ENCODE results near the gene GTPBP6.

GTPBP6 gene

DNA sequence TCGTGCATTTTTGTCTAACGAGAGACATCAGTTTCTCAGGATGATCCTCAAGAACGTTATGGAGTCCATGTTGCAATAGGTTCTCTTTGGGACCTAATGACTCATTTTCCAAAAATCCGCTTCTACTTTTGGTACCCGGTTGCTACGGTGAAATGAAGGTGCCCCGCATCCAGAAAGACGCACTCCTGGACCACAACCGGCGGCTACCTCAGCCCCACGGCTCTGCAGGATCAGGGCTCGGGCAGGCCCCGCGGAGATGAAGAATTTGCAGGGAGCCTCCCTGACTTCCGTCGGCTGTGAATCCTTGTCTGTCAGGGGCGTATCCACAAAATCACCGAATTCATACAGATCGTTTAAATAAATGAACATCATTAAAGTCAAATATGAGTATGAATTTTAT lies 15.6 kb downstream of the GTPBP6 start:
- Mint-ChIP-seq H3K4me3 (no peak overlapping the region), H3K27ac (no peak overlapping the region), H3K4me1 (no peaks in the 10 kb centered on the region), H3K27me3 (ENCODE audit: low read depth) (no peaks in the 10 kb centered on the region), H3K36me3 (ENCODE audit: low read depth) (peaks cover 70% of the 10 kb centered on the region), H3K9me3 (no peaks in the 10 kb centered on the region)
- TF ChIP-seq, protein P1, sequence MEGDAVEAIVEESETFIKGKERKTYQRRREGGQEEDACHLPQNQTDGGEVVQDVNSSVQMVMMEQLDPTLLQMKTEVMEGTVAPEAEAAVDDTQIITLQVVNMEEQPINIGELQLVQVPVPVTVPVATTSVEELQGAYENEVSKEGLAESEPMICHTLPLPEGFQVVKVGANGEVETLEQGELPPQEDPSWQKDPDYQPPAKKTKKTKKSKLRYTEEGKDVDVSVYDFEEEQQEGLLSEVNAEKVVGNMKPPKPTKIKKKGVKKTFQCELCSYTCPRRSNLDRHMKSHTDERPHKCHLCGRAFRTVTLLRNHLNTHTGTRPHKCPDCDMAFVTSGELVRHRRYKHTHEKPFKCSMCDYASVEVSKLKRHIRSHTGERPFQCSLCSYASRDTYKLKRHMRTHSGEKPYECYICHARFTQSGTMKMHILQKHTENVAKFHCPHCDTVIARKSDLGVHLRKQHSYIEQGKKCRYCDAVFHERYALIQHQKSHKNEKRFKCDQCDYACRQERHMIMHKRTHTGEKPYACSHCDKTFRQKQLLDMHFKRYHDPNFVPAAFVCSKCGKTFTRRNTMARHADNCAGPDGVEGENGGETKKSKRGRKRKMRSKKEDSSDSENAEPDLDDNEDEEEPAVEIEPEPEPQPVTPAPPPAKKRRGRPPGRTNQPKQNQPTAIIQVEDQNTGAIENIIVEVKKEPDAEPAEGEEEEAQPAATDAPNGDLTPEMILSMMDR (IDR thresholded peaks at IDR 0.05; ENCODE audit: unreplicated experiment in 3 of 3): no peak

DNA sequence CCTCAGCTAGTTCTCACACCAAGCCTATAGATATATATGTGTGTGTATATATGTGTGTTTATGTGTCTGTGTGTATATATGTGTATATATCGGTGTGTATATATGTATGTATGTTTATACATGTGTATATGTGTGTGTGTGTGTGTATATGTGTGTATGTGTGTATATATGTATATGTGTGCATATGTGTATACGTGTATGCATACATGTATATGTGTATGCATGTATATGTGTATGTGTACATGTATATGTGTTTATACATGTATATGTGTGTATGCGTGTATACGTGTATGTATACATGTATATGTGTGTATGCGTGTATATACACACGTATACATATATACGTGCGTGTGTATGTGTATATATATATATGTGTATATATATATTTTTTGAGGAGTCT lies 18.3 kb downstream of the GTPBP6 start:
- no peak overlapping the region for H3K27ac Mint-ChIP-seq
- H3K9me3 Mint-ChIP-seq: no peaks in the 10 kb centered on the region
- TF ChIP-seq, protein P1 (IDR thresholded peaks at IDR 0.05; ENCODE audit: unreplicated experiment in 3 of 3): no peak
- peaks cover 67% of the 10 kb centered on the region for H3K36me3 Mint-ChIP-seq (ENCODE audit: low read depth)
- no peak overlapping the region for H3K4me3 Mint-ChIP-seq
- no peaks in the 10 kb centered on the region for H3K27me3 Mint-ChIP-seq (ENCODE audit: low read depth)
- H3K4me1 Mint-ChIP-seq: no peaks in the 10 kb centered on the region

DNA sequence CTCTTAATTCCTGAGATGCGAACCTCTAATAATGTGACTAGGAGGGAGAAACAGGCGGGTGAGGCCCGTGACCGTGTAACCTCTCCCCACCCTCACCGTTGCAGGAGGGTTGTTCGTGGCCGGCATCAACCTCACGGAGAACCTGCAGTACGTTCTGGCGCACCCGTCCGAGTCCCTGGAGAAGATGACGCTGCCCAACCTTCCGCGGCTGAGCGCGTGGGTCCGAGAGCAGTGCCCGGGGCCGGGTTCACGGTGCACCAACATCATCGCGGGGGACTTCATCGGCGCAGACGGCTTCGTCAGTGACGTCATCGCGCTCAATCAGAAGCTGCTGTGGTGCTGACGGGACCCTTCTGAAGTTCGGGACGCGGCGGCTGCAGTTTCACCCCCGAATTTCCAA lies 19.6 kb downstream of the GTPBP6 start:
- Mint-ChIP-seq H3K27me3 (ENCODE audit: low read depth) (no peaks in the 10 kb centered on the region), H3K27ac (no peak overlapping the region), H3K36me3 (ENCODE audit: low read depth) (peaks cover 63% of the 10 kb centered on the region), H3K9me3 (no peaks in the 10 kb centered on the region), H3K4me3 (no peak overlapping the region), H3K4me1 (no peaks in the 10 kb centered on the region)
- TF ChIP-seq, protein P1 (IDR thresholded peaks at IDR 0.05; ENCODE audit: unreplicated experiment in 3 of 3): no peak

- H3K27ac Mint-ChIP-seq: no peak overlapping the region
- no peak overlapping the region for H3K4me3 Mint-ChIP-seq
- no peaks in the 10 kb centered on the region for H3K9me3 Mint-ChIP-seq
- H3K4me1 Mint-ChIP-seq: no peaks in the 10 kb centered on the region
- no peaks in the 10 kb centered on the region for H3K27me3 Mint-ChIP-seq (ENCODE audit: low read depth)
- TF ChIP-seq, protein P1 (IDR thresholded peaks at IDR 0.05; ENCODE audit: unreplicated experiment in 3 of 3): no peak
- H3K36me3 Mint-ChIP-seq (ENCODE audit: low read depth): peaks cover 69% of the 10 kb centered on the region
Observed at GRCh38 chrX:295136-295535, 23.5 kb downstream of the GTPBP6 start.

- Mint-ChIP-seq H3K4me3 (no peak overlapping the region), H3K36me3 (ENCODE audit: low read depth) (peaks cover 70% of the 10 kb centered on the region), H3K4me1 (no peaks in the 10 kb centered on the region), H3K27me3 (ENCODE audit: low read depth) (no peaks in the 10 kb centered on the region), H3K27ac (no peak overlapping the region), H3K9me3 (no peaks in the 10 kb centered on the region)
- TF ChIP-seq, protein P1 (IDR thresholded peaks at IDR 0.05; ENCODE audit: unreplicated experiment in 3 of 3): no peak
Observed at GRCh38 chrX:292900-293897, 25.4 kb downstream of the GTPBP6 start.
